ENCODE measurements around the gene TTC34. TPM values are rescaled to one million over a fixed set of nuclear protein-coding genes. Genes with fewer than 3 reads are reported as not detected.
"Not testable (repeated sequence)": the region's sequence is repeated elsewhere in the genome, so short reads cannot be mapped to it uniquely, and the experiment has no call there.

The TTC34 gene
- total RNA-seq, 2 donors from 2014 or later = 0.43 to 0.67 TPM

DNA sequence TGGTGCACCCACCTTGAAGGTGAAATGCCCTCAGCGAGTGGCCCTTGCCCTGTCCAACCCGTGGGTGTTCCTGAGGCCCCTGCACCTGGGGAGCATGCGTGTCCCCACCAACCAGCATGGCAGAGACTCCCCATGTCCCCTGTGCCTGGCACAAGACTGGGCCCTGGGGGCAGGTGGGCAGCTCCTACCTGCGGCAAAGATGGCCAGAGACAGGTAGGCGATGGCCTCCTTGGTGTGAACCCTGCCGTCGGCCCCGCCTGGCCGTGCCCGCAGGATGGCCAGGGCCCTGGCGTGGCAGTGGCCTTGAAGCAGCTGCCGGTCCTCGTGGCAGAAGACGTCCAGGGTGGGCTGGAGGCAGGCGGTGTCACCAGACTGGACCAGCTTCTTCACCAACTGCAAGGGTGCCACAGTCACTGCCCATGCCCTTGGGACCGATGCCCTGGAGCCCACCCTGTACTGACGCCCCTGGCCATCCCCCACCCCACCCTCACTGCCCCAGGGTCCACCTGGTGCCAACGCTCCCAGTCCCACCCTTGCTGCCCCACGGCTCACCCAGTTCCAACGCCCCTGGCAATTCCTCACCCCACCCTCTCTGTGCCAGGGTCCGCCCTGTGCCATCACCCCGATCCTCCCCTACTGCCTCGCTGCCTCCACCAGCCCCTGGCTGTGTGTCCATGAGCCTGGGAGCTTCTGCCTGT, 15.7 kb downstream of the TTC34 start:
- peak in 1 of 2 donors; percentile 2 for DNase-seq
- intact Hi-C loops (cut with DNase I, micrococcal nuclease) = no loop called here

DNA sequence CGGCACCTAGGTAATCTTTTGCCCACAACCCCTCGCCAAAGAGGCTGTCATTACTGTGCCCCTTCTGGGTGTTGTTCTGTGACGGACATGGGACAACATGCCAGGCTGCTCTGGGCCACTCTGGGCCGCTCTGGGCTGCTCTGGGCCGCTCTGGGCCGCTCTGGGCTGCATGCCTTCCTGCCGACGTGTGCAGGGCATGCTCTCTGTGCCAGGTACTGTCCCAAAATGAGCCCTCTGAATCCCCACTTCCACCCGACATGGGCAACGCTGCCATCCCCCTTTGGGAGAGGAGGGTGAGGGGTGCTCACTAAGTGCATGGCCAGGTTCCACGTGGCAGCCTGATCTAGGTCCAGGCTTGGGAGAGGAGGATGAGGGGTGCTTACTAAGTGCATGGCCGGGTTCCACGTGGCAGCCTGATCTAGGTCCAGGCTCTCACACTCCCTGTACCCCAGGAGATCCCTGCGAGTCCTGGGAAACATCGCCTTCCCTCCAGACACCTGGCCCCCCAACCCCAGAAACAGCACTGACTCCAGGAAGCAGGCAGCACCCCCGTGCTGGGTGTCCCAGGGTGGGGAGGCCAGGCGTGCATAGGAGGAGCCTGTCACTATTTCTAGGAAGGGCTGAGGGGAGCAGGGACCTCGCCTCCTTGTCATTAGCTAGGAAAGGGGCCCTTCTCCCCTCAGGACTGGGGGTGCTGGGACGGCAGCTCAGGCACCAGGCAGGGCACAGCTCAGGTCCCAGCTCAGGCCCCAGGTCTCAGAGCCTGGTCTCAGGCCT, 16.5 kb downstream of the TTC34 start:
- ATAC-seq (no peak), DNase-seq (peak in 1 of 2 donors; percentile 3)
- intact Hi-C loops (cut with DNase I, micrococcal nuclease) = loop anchor here in 1 of 2 donors (5.0 kb wide), 1 partner anchor 368 kb away; no protein-coding TSS in a partner anchor

More for the DNA sequence above, 15.7 kb downstream of the TTC34 start:
- no peak for ATAC-seq

DNA sequence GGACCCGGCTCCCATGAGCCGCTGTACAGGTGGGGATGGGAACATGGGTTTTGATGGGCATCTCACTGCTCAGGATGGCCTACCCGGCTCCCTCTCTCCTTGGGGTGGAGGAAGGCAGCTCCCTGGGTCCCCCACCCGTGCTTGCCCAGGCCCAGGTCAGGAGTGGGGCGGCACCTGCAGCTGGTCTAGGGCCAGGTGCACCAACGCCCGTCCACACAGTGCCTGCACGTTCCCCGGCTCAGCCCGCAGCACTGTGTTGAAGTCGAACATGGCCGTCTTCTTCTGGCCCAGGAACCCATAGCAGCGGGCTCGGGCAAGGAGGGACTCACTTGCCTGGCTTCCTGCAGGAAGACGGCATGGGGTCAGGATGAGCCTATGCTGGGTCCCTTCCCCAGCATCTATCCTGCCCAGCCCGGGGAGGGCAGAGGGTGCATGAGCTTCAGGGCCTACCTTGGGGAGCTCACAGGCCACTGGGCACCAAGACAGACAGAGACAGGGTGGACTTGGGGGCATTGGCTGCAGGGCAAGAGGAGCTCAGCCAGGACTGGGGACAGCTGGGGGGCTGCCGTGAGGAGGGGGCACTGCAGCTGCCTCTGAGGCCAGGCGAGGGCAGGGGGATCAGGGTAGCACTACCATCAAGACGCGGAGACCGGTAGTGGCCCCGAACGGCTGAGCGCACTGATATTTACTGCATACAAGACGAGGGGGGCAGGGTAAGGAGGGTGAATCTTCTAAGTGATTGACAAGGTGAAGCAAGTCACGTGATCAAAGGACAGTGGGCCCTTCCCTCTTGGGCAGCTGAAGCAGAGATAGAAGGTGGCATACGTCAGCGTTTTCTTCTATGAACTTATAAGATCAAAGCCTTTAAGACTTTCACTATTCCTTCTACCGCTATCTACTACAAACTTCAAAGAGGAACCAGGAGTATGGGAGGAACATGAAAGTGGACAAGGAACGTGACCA, 17.8 kb downstream of the TTC34 start:
- ATAC-seq (no peak), DNase-seq (no peak)
- intact Hi-C loops (cut with DNase I, micrococcal nuclease) = loop anchor here in 1 of 2 donors (5.0 kb wide), 1 partner anchor 366 kb away; no protein-coding TSS in a partner anchor

DNA sequence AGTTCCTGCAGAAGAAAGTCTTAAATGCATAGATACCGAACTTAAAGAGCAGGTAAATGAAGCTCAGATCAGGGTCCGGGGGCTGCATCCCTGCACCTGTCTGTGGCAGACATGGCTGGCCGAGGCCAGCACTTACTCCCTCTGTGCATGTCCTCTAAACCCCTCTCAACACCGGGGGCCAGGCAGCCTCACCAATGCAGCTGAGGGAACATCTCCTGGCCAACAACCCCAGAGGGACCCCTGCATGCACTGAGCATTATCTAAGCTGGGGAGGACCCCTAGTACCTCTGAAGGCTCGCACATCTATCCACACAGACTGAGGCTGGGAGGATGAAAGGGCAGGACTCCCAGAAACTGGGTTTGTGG, 18.4 kb downstream of the TTC34 start:
- ATAC-seq = no peak
- intact Hi-C loops (cut with DNase I, micrococcal nuclease) = loop anchor here in 1 of 2 donors (5.0 kb wide), 1 partner anchor 366 kb away; no protein-coding TSS in a partner anchor
- no peak for DNase-seq

DNA sequence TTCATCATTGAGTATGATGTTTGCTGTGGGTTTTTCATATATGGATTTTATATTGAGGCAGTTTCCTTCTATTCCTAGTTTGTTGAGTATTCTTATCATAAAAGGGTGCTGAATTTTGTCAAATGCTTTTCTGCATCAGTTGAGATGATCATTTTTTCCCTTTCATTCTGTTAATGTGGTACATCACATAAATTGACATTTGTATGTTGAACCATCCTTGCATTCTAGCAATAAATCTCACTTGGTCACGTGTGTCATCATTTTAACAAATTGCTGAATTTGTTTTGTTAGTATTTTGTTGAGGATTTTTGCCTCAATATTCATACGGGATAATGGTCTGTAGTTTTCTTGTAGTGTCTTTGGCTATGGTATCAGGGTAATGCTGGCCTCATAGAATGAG, 19.9 kb downstream of the TTC34 start:
- no peak for ATAC-seq
- intact Hi-C loops (cut with DNase I, micrococcal nuclease) = loop anchor here in 1 of 2 donors (5.0 kb wide), 1 partner anchor 364 kb away; no protein-coding TSS in a partner anchor
- no peak for DNase-seq

DNA sequence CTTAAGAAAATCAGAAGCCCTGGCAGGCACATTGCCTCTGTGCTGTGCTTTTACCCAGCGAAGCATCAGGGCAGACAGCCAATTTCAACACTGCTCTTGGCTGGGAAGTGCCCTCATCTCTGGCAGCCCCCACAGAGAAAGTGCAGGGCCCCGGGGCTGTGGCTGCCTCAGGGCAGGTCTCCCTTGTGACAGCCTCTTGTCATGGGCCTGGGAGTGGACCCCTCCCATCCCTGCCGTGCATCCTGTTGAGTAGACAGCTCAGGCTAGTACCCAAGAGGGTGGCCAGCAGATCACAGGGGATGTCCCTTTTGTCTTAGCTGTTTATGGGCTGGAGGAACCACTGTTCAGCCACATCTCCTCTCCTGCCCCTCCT, 23.3 kb downstream of the TTC34 start:
- DNase-seq (no peak), ATAC-seq (no peak)
- intact Hi-C loops (cut with DNase I, micrococcal nuclease) = no loop called here

DNA sequence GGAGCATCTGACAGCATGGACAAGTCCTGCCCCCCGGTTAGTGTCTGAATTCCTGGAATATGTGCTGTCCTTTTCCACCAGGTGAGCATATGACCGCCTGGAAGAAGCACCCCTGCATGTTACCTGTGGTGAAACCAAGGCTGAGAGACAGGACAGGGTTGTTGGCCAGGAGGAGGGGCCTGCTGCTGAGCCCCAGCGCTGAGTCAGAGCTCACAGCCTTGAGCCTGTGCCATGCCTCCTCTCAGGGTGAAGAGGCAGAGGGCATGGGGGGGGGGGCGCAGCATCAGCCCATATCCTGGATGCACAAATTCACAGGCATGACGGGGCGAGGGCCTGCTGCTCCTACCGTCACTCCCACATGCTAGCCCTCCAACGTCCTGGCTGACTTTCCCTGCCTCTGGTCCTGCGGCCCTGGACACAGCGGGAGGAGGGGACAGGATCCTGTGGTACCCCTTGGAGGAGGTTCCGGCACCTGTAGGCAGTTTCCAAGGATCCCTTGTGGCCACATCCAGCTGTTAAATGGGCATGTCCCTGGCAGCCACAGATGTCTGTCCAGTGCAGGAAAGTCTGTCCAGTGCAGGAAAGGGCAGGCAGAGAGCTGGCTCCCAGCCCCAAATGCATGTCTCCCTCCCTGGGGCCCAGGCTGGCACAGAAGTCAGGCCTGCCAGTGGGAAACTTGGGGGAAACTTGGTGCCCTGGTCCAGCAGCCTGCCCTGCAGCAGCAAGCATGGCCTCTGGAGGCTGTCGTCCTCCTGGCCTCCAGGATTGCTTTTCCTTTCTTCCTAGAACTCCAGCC, 23.9 kb downstream of the TTC34 start:
- DNase-seq (no peak), ATAC-seq (no peak)
- intact Hi-C loops (cut with DNase I, micrococcal nuclease) = no loop called here

DNA sequence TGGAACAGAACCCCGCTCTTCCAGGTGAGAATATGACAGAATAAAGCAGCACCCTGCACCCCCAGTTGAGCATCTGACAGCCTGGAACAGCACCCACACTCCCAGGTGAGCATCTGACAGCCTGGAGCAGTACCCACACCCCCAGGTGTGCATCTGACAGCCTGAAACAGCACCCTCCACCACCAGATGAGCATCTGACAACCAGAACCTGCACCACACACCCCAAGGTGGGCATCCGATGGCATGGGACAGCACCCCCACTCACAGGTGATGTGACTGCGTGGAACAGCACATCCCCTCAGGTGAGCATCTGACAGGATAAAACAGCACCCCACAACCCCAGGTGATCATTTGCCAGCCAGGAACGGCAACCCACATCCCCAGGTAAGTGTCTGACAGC, 26.2 kb downstream of the TTC34 start:
- intact Hi-C loops (cut with DNase I, micrococcal nuclease) = not testable (repeated sequence)

DNA sequence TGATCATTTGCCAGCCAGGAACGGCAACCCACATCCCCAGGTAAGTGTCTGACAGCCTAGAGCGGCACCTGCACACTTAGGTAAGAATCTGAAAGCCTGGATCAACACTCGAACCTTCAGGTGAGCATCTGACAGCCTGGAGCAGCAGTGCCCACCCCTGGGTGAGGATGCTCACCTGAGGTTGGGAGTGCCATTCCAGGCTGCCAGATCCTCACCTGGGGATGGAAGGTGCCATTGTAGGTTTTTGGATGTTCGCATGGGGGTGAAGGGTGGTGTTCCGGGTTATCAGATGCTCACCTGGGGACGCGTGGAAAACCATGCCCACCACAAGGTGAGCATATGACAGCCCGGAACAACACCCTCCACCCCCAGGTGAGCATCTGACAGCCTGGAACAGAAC, 33.4 kb downstream of the TTC34 start:
- DNase-seq; ATAC-seq; intact Hi-C loops (cut with DNase I, micrococcal nuclease): not testable (repeated sequence)

More for the DNA sequence above, 26.2 kb downstream of the TTC34 start:
- not testable (repeated sequence) for DNase-seq, ATAC-seq

DNA sequence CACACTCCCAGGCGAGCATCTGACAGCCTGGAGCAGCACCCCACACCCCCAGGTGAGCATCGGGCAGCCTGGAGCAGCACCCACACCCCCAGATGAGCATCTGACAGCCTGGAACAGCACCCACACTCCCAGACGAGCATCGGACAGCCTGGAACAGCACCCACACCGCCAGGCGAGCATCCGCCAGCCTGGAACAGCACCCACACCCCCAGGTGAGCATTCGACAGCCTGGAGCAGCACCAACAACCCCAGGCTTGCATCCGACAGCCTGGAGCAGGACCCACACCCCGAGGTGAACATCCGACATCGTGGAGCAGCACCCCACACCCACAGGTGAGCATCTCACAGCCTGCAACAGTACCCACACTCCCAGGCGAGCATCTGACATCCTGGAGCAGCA, 42.1 kb downstream of the TTC34 start:
- ATAC-seq; DNase-seq; intact Hi-C loops (cut with DNase I, micrococcal nuclease): not testable (repeated sequence)

DNA sequence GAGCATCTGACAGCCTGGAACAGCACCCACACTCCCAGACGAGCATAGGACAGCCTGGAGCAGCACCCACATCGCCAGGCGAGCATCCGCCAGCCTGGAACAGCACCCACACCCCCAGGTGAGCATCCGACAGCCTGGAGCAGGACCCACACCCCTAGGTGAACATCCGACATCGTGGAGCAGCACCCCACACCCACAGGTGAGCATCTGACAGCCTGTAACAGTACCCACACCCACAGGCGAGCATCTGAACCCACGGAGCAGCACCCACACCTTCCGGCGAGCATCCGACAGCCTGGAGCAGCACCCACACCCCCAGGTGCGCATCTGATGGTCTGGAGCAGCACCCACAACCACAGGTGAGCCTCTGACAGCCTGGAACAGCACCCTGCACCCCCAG, 44.0 kb downstream of the TTC34 start:
- DNase-seq; intact Hi-C loops (cut with DNase I, micrococcal nuclease); ATAC-seq: not testable (repeated sequence)

DNA sequence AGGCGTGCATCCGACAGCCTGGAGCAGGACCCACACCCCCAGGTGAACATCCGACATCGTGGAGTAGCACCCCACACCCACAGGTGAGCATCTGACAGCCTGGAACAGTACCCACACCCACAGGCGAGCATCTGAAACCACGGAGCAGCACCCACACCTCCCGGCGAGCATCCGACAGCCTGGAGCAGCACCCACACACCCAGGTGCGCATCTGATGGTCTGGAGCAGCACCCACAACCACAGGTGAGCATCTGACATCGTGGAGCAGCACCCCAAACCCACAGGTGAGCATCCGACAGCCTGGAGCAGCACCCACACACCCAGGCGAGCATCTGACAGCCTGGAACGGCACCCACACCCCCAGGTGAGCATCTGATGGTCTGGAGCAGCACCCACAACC, 46.1 kb downstream of the TTC34 start:
- not testable (repeated sequence) for DNase-seq, ATAC-seq

DNA sequence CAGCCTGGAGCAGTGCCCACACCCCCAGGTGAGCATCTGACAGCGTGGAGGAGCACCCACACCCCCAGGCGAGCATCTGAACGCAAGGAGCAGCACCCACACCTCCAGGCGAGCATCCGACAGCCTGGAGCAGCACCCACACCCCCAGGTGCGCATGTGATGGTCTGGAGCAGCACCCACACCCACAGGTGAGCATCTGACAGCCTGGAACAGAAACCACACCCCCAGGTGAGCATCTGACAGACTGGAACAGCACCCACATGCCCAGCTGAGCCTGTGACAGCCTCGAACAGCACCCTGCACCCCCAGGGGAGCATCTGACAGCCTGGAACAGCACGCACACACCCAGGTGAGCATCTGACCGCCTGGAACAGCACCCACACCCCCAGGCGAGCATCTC, 46.9 kb downstream of the TTC34 start:
- ATAC-seq = not testable (repeated sequence)

More for the DNA sequence above, 46.1 kb downstream of the TTC34 start:
- intact Hi-C loops (cut with DNase I, micrococcal nuclease) = not testable (repeated sequence)

DNA sequence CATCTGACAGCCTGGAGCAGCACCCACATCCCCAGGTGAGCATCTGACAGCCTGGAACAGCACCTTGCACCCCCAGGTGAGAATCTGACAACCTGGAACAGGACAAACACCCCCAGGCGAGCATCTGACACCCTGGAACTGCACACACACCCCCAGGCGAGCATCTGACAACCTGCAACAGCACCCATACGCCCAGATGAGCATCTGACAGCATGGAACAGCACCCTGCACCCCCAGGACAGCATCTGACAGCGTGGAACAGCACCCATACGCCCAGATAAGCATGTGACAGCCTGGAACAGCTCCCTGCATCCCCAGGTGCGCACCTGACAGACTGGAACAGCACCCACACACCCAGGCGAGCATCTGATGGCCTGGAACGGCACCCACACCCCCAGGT, 49.0 kb downstream of the TTC34 start:
- DNase-seq; ATAC-seq; intact Hi-C loops (cut with DNase I, micrococcal nuclease): not testable (repeated sequence)

More for the DNA sequence above, 46.9 kb downstream of the TTC34 start:
- intact Hi-C loops (cut with DNase I, micrococcal nuclease); DNase-seq: not testable (repeated sequence)

DNA sequence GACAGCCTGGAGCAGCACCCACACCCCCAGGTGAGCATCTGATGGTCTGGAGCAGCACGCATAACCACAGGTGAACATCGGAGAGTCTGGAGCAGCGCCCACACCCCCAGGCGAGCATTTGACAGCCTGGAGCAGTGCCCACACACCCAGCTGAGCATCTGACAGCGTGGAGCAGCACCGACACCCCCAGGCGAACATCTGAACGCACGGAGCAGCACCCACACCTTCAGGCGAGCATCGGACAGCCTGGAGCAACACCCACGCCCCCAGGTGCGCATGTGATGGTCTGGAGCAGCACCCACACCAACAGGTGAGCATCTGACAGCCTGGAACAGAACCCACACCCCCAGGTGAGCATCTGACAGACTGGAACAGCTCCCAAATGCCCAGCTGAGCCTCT, 49.6 kb downstream of the TTC34 start:
- ATAC-seq; DNase-seq; intact Hi-C loops (cut with DNase I, micrococcal nuclease): not testable (repeated sequence)

DNA sequence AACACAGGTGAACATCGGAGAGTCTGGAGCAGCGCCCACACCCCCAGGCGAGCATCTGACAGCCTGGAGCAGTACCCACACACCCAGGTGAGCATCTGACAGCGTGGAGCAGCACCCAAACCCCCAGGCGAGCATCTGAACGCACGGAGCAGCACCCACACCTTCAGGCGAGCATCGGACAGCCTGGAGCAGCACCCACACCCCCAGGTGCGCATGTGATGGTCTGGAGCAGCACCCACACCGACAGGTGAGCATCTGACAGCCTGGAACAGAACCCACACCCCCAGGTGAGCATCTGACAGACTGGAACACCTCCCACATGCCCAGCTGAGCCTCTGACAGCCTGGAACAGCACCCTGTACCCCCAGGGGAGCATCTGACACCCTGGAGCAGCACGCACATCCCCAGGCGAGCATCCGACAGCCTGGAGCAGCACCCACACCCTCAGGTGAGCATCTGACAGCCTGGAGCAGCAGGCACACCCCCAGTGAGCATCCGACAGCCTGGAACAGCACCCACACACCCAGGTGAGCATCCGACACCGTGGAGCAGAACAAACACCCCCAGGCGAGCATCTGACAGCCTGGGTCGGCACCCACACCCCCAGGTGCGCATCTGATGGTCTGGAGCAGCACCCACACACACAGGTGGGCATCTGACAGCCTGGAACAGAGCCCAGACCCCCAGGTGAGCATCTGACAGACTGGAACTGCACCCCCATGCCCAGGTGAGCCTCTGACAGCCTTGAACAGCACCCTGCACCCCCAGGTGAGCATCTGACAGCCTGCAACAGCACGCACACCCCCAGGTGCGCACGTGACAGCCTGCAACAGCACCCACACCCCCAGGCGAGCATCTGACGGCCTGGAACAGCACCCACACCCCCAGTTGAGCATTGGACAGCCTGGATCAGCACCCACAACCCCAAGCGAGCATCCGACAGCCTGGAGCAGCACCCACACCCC, 50.4 kb downstream of the TTC34 start:
- ATAC-seq; intact Hi-C loops (cut with DNase I, micrococcal nuclease); DNase-seq: not testable (repeated sequence)

Data from left colon (tissue), 2 donors.